ENCODE results near the gene RBMS2. TPM values are rescaled to one million over a fixed set of nuclear protein-coding genes. Genes with fewer than 3 reads are reported as not detected.

Gene RBMS2
- total and polyA plus RNA-seq, 10 of the 15 experiments (the other 5 are each of a cell fraction or from before 2014, with no cell fraction given), result 0.56 to 7.1 (median 2.4) TPM

DNA sequence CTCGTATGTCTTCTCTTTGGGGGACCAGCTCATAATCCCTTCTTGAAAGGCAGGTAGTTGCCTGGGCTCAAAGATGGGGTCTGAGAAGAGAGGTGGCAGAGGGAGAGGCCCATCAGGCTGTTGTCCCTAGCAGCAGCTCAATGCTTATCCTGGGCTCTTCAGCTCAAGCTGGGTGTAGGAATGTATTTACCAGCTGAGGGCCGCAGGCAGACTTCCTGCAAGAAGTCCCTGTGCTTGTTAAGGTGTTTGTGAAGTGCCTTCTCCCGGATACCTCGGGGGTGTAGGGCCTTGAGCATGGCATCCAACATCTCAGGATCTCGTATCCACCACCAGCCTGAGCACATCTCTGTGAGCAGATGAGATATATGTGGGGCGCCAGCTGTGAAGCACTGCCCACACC is 79.1 kb downstream of the RBMS2 start:
- ATAC-seq, result no peak
- BruUV-seq (replicated peaks), result no TSS peak
- H2AFZ ChIP-seq (ENCODE audit: control insufficient read depth, low read depth, low read length), result no peak overlapping the region
- no peak overlapping the region for H3K4me3 ChIP-seq
- SMC1A ChIA-PET (ENCODE audit: uncharacterized antibody, unreplicated experiment), result interaction anchor here (1.3 to 2.1 kb wide), 4 partner anchors 21 to 38 kb away, joined by 3 to 16 read pairs (median 6); no protein-coding TSS in a partner anchor
- H4K20me1 ChIP-seq (ENCODE audit: control insufficient read depth, insufficient read depth), result no peaks in the 10 kb centered on the region; the same call in 1 of the 2 replicates
- H3K27me3 ChIP-seq (replicated peaks in 1 of 2; ENCODE audit: control insufficient read depth in 2 of 2, insufficient read depth in 2 of 2, low read length in 1 of 2), result no peaks in the 10 kb centered on the region
- WGBS (ENCODE audit: insufficient coverage, insufficient replicate concordance, low lambda C conversion rate, missing lambda C conversion rate), result 87% methylated on average over 6 of the region's 6 CpGs
- H3K9ac ChIP-seq (ENCODE audit: control insufficient read depth, insufficient read depth, low read length), result no peak overlapping the region
- no peaks in the 10 kb centered on the region for H3K79me2 ChIP-seq (ENCODE audit: control insufficient read depth, insufficient read depth, low read length)
- DNase-seq (ENCODE audit: low read depth, low spot score), result no peak
- CTCF ChIA-PET, result interaction anchor here (0.5 to 3.9 kb wide), 7 partner anchors 14 to 146 kb away, joined by 3 to 43 read pairs (median 4); no protein-coding TSS in a partner anchor
- TF ChIP-seq, protein P1, sequence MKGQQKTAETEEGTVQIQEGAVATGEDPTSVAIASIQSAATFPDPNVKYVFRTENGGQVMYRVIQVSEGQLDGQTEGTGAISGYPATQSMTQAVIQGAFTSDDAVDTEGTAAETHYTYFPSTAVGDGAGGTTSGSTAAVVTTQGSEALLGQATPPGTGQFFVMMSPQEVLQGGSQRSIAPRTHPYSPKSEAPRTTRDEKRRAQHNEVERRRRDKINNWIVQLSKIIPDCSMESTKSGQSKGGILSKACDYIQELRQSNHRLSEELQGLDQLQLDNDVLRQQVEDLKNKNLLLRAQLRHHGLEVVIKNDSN (IDR thresholded peaks at IDR 0.05; ENCODE audit: borderline replicate concordance, extremely low read length, insufficient read depth, low read depth, low read length), result no peak
- TF ChIP-seq BACH1 (IDR thresholded peaks at IDR 0.05; ENCODE audit: borderline replicate concordance) (no peak), CHD2 (IDR thresholded peaks at IDR 0.05; ENCODE audit: borderline replicate concordance, low read depth, low read length) (no peak)
- TF ChIP-seq, protein P2, sequence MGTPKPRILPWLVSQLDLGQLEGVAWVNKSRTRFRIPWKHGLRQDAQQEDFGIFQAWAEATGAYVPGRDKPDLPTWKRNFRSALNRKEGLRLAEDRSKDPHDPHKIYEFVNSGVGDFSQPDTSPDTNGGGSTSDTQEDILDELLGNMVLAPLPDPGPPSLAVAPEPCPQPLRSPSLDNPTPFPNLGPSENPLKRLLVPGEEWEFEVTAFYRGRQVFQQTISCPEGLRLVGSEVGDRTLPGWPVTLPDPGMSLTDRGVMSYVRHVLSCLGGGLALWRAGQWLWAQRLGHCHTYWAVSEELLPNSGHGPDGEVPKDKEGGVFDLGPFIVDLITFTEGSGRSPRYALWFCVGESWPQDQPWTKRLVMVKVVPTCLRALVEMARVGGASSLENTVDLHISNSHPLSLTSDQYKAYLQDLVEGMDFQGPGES (IDR thresholded peaks at IDR 0.05), result no peak
- TF ChIP-seq, protein P3, sequence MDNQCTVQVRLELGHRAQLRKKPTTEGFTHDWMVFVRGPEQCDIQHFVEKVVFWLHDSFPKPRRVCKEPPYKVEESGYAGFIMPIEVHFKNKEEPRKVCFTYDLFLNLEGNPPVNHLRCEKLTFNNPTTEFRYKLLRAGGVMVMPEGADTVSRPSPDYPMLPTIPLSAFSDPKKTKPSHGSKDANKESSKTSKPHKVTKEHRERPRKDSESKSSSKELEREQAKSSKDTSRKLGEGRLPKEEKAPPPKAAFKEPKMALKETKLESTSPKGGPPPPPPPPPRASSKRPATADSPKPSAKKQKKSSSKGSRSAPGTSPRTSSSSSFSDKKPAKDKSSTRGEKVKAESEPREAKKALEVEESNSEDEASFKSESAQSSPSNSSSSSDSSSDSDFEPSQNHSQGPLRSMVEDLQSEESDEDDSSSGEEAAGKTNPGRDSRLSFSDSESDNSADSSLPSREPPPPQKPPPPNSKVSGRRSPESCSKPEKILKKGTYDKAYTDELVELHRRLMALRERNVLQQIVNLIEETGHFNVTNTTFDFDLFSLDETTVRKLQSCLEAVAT (IDR thresholded peaks at IDR 0.05), result no peak
- TF ChIP-seq, protein P4, sequence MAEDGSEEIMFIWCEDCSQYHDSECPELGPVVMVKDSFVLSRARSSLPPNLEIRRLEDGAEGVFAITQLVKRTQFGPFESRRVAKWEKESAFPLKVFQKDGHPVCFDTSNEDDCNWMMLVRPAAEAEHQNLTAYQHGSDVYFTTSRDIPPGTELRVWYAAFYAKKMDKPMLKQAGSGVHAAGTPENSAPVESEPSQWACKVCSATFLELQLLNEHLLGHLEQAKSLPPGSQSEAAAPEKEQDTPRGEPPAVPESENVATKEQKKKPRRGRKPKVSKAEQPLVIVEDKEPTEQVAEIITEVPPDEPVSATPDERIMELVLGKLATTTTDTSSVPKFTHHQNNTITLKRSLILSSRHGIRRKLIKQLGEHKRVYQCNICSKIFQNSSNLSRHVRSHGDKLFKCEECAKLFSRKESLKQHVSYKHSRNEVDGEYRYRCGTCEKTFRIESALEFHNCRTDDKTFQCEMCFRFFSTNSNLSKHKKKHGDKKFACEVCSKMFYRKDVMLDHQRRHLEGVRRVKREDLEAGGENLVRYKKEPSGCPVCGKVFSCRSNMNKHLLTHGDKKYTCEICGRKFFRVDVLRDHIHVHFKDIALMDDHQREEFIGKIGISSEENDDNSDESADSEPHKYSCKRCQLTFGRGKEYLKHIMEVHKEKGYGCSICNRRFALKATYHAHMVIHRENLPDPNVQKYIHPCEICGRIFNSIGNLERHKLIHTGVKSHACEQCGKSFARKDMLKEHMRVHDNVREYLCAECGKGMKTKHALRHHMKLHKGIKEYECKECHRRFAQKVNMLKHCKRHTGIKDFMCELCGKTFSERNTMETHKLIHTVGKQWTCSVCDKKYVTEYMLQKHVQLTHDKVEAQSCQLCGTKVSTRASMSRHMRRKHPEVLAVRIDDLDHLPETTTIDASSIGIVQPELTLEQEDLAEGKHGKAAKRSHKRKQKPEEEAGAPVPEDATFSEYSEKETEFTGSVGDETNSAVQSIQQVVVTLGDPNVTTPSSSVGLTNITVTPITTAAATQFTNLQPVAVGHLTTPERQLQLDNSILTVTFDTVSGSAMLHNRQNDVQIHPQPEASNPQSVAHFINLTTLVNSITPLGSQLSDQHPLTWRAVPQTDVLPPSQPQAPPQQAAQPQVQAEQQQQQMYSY (CRISPR knock-in tag; IDR thresholded peaks at IDR 0.05), result no peak
- H3K9me3 ChIP-seq (replicated peaks; ENCODE audit: control insufficient read depth, insufficient read depth, low read length), result no peaks in the 10 kb centered on the region
- RAD21 ChIA-PET (ENCODE audit: unreplicated experiment), result interaction anchor here (0.9 kb wide), 1 partner anchor 36 kb away, joined by 5 read pairs; no protein-coding TSS in a partner anchor
- H3K36me3 ChIP-seq (ENCODE audit: control insufficient read depth in 2 of 2, insufficient read depth in 2 of 2, low read length in 1 of 2), result peaks cover 44 to 65% of the 10 kb centered on the region in 2 experiments
- FAIRE-seq, result no peak
- no peaks in the 10 kb centered on the region; the same call in 1 of the 2 replicates for H3K4me1 ChIP-seq (ENCODE audit: control insufficient read depth, insufficient read depth, low read length)
- in situ Hi-C loops (cut with MboI) (no loop called here), intact Hi-C loops (cut with micrococcal nuclease; ENCODE audit: unreplicated experiment) (no loop called here)
- no peak overlapping the region for H3K27ac ChIP-seq (ENCODE audit: control insufficient read depth, insufficient read depth)
- POLR2A ChIA-PET, result interaction anchor here (0.5 to 2.2 kb wide), 4 partner anchors 24 to 116 kb away, joined by 3 to 10 read pairs (median 4); no protein-coding TSS in a partner anchor
- H3K4me2 ChIP-seq (ENCODE audit: control insufficient read depth, insufficient read depth), result no peak overlapping the region
